ENCODE data around the gene NACC2.
A peak's percentile ranks its signal among the peaks of the same experiment; 100 is the strongest.

Gene NACC2

GRCh38 chr9:136054798-136055714, 40.0 kb downstream of the NACC2 start:
- DNase-seq, result no peak

DNA sequence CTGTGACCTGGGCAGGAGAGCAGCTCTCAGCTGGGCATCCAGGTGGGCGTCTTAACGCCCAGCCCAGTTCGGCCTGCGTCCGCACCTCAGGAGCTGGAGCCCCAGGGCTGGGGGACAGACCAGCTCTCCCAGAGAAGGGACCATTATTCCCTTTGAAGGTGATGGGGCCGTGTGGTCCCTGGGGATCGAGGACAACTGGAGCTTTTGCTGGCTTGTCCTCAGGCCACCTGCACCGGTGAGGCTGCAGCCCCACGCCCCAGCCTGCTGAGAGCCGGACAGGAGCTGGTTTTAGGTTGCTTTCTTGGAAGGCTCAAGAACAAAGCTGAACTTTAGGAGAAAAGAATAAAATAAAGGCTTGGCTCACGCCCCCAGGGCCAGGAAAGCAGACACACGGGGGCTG, 40.9 kb downstream of the NACC2 start:
- no peak for DNase-seq

DNA sequence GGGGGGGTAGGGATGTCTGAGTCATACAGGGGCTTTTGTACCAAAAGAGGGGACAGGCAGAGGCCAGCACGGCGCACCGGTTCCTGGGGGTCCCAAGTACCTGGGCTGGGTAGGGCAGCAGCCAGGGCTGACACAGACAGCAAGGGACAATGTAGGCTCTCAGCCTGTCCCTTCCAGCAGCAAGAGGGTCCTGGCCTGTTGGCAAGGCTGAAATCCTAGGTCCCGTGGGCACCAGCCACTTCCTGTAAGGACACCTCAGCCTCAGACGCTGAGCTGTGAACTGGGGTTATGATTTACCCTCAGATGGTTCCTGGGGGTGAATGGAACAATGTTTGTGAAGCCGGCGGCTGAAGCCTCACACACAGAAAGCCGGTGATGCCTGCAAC, 41.3 kb downstream of the NACC2 start:
- DNase-seq, result no peak

DNA sequence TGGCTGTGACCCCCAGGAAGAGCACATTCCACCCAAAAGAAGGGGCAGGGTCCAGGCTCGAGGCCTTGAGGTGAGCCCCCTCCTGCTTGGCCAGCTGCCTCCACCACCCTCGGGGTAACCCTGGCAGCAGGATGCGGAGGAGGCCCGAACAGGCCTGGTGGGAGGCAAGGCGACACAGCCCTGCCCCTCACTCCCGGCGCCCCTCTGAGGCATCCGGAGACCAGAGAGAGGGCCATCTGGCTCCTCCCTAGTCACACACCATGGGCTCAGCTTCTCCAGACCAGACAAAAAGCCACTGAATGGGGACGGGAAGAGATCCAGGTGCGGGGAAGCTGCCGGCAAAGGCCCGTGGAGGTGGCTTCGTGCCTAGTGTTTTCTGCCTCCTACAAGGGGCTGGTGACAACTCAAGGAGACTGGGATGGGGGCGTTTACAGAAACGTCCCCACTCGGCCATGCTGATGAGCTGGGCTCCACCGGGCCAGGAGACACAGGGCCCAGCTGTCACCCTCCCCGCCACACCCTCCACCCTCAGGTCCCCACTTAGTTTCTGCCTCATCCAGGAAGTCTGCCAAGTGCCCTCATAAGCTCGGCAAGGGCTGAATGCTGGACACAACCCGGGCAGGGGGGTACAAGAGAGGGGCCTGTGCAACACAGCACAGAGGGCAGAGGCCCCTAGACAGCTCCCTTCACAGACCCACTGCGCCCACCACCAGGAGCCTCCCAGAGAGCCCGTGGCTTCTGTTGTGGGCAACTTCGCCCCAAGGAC, 41.9 kb downstream of the NACC2 start:
- DNase-seq, result no peak

DNA sequence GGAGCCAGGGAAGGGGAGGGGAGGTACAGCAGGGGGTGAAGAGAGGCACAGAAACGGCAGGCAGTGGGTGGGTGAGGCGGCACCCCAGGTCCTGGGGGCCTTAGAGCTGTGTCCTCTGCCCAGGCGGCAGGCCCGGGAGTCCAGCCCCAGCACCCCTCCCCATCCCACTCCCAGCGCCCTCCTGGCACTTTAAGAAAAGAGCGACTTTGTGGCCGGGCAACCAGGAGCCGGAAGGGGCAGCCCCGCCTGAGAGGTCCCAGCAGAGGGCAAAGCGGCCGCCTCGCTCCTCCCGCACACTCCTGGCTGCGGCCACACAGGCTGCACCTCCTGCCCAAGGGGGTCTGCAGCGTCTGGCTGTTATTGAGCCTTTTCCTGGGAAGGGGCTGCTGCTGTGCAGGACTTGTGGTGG, 42.6 kb downstream of the NACC2 start:
- no peak for DNase-seq

DNA sequence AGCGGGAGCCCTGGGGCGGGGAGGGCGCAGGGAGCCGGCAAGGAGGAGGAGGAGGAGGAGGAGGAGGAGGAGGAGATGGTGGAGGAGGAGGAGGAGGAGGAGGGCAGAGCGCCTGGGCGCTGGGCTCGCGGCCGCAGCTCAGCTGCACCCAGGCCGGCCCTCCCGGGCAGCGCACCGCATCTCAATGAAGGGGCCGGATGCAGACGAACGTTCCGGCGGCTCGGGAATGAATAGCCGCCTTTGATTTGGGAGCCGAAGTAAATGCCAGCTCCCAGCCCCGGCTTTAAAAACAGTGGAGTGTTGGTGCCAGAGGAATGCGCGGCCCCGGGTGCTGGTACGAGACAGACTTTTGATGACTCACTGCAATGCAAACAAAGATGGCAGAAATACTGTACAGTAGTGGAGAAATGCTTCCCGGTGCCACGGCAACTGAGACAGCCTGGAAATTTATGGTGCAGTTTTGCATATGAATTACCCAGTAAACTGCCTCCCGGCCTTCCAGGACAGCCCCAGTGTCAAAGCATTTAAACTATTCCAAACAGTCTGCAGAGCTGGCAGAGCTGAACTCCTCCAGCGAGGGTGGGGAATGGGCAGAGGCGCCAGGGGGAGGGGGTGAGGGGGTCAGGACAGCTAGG, 43.1 kb downstream of the NACC2 start:
- peak; percentile 82 for DNase-seq

GRCh38 chr9:136051453-136051836, 43.6 kb downstream of the NACC2 start:
- DNase-seq, result no peak

DNA sequence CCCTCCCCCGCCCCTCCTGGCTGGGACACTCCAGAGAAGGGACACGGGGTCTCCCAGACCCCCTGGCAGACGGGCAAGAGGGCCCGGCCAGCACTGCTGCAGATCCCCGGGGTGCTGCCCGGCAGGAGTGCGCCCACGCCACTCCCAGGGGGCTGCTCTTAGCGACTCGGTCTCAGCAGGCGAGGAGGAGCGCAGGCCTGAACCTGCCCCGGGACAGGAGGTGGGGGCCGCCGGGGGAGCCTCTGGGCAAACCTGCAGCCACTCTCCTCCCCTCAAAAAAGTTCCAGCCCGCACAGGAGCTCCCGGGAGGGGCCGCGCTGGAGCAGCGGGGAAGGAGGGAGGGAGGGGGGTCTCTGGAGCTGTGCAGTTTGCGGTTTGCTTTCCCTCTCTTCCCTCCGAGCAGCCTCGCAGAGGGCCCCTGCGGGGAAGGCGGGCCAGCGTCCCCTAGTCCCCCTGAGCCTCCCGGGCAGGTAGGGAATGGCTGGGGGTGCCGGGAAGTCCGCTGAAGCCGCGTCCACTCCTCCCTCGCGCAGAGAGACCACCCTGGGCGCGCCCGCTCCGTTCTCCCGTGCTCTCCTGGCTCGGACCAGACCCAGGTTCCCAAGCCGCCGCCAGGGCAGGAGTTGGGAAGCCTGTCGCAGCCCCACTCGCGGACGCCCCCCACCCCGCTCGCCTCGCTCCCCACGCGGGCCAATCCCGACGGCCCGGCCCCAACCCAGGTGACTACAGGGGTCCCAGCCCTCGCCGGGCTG, 44.2 kb downstream of the NACC2 start:
- DNase-seq, result no peak

DNA sequence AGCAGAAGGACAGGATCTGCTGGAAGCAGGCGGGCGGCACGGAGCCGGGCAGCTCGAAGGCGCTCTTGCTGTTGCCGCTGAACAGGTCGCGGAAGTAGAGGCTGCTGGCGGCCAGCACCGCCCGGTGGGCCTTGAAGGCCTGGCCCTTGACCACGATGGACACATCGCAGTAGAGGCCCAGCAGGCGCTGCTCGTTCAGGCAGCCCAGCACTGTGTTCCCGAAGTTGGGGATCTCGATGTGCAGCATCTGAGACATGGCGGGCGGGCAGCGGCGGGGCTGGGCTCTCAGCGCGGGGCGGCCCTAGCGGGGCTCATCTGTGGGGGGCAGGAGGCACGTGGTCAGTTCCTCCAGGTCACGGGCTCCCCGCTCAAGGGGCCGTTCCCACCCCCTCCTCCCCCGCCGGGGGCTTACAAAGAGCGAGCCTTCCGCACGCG, 44.8 kb downstream of the NACC2 start:
- DNase-seq, result no peak

DNA sequence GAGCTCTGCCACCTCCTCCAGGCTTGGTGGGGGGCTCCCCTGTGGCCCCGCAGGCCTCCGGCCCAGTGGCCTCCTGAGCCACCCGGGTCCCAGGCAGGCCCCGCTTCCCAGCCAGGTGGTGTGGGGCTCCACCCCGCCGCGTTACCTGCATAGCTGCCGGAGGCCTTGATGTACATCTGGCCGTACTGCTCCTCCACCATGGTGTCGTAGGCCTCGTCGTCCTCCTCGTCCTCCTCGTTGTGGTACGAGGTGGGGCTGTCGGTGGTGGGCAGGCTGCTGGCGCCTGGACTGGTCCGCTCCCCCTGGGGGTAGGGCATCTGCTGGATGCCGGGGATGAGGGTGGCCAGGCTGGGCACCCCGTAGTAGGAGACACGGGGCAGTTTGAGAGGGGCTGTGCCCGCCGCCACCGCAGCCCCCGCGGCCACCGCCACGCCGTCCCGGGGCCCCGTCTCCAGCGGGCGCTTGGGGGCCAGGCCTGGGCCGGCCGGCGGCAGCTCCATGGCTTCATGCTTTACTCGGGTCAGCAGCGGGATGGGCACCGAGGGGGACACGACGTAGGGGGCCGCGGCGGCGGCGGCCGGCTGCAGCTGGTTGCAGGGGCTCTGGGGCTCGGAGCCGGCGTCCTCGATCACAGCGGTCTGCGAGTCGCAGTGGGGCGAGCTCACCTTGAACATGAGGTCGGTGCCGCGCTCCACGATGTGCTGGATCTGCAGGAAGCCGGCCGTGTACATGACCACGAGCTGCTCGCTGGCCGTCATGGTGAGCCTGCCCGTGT, 45.4 kb downstream of the NACC2 start:
- no peak for DNase-seq

DNA sequence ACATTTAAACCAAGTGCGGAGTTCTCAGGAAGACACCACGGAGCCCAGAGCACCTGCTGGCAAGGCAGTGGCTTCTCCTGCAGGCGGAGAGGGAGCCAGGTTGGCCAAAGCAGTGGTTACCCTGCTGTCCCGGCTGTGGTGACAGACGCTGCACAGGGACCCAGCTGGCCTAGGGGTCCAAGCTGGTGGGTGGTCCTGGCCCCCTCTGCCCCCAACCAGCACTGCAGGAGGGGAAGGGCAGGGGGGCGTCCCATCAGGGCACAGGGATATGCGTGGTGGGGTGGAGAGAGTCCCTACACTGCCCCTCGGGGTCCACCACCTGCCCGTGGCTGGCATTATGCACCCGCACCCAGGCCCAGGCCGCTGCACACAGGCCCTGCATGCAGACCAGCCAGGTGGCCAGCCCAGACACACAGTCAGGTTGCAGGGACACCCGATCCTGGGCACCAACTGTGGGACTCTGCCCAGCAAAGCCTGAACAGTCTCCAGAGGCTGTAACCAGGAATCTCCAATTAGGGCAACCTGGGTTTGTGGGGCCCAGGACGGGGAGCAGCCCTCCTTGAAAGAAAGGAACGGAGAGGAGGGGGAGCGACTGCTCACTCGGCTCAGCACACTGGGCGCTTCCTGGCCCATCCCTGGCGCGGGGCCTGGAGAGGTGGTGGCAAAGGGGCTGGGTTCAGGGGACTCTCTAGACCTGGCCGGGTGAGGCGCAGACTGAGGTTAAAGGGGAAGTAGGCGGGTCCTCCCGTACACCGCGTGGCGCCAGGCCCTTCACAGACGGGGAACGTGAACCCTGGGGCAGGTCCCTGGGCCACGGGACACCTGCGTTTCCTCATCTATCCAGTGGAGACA, 46.3 kb downstream of the NACC2 start:
- peak; percentile 19 for DNase-seq

DNA sequence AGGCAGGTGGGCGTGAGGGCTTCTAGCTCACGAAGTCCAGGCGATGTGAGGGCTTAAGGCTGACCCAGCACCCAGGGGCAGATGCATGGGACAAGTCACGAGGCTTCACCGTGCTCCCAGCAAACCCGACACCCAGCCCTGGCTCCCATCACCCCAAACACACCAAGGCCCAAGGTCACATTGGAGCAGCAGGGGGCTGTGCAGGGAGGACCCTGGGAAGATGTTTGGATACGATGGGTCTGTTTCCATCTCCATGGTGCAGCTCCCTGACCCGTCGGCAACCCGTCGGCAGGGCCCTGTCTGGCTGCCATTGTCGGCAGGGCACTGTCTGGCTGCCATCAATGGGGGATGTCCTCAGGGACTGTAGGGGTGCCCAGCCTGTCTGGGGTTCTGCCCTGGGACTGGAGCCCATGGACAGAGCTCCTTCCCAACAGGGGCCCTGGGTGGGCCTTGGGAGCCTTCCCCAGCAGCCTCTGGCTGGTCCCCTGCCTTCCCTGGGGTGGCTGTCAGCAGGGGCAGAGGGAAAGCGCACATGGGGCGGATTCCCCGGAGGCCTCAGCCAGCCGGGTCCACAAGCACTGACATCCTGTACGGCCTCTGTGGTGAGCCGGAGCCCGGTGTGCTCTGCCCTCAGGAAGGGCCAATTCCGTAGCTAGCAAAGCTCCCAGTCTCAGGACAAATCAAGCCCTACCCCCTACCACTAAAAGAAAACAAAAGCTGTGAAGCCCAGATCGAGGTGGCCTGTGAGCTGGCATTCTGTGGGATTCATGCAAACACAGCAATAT, 47.1 kb downstream of the NACC2 start:
- no peak for DNase-seq

- no peak for DNase-seq
Measured at GRCh38 chr9:136047076-136047774, 47.9 kb downstream of the NACC2 start.

DNA sequence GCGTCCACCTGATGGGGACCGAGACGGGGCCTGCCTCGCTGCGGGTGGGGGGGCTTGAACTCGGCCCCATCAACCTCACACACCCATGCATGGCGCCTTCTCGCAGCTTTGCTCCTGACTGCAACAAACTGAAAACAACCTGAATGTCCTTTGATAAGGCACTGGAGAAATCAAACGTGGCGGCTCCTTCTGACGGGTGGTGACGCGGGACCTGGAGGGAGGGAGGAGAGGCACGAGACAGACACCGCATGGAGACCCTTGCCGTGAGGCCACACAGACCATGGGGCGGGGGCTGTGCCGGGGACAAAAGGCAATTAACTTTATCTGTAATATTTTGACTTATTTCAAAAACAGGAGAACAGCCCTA, 48.6 kb downstream of the NACC2 start:
- no peak for DNase-seq

- peak; percentile 90 for DNase-seq
Measured at GRCh38 chr9:136045595-136046553, 49.2 kb downstream of the NACC2 start.

DNA sequence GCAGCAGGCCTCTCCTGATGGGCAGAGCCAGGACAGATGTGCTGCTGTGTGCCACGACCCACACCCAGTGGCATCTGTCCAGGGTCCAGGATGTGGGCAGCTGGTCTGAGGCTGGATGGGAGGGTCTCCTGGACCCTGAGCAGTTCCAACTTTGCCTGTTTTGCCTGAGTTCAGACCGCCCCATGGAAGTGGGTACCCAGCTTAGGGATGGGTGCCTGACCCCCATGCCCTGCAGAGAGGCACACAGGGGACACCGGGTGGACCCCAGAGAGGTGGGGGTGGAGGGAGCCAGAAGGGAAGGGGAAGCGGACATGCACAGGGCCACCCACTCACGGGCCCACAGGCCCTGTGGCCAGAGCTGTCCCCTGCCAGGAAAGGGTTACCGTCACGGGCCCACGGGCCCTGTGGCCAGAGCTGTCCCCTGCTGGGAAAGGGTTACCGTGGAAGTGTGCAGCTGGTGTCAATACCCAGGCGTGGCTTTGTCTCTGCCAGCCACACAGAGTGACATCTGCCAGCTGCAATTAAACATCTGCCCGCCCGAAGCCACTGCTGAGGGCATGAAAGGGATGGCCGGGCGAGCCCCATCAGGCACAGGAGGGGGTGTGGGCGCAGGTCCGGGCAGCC, 50.0 kb downstream of the NACC2 start:
- DNase-seq, result peak; percentile 29

GRCh38 chr9:136044207-136044970, 50.7 kb downstream of the NACC2 start:
- DNase-seq, result no peak

Measured in MV-4-11 (cell line).